Right lobe of liver (tissue), 6 donors: ENCODE results near the gene MAML3. TPM values are rescaled to one million over a fixed set of nuclear protein-coding genes. Genes with fewer than 3 reads are reported as not detected.
A peak's percentile ranks its signal among the peaks of the same experiment; 100 is the strongest.

Experiments
- ATAC-seq, 4 donors: fragments of 200-7000 bp; cut with Tn5 transposase; one replicate each; pipeline ENCODE4 v1.9.1; 2020; ENCODE audit warnings: mild to moderate bottlenecking in 4 of 4, moderate library complexity in 4 of 4
- DNase-seq, 3 donors: peaks; one replicate each; pipeline ENCODE4 v3.0.0-alpha.2; 2020
- H3K27ac ChIP-seq, 3 donors: fragments of 200-600 bp; one replicate each; pipeline ENCODE4 v1.8.0; 2022
- H3K27me3 ChIP-seq, 2 donors: fragments of 200-600 bp; one replicate each; pipeline ENCODE4 v1.8.0; 2022
- H3K36me3 ChIP-seq, 4 donors: fragments of 200-600 bp; sonication (generic) in 1 of 4; one replicate each; pipeline versions ENCODE4 v1.5.1 to v1.8.0; 2017 to 2022; ENCODE audit warnings: control low read depth in 1 of 4
- H3K4me1 ChIP-seq, 4 donors: fragments of 200-600 bp; sonication (generic) in 1 of 4; one replicate each; pipeline versions ENCODE4 v1.5.1 to v1.8.0; 2017 to 2022; ENCODE audit warnings: control low read depth in 1 of 4
- H3K4me3 ChIP-seq, 3 donors: fragments of 200-600 bp; one replicate each; pipeline ENCODE4 v1.8.0; 2022
- H3K9me3 ChIP-seq, 4 donors: fragments of 200-600 bp; sonication (generic) in 1 of 4; one replicate each; pipeline versions ENCODE4 v1.5.1 to v1.8.0; 2017 to 2022; ENCODE audit warnings: control low read depth in 1 of 4
- CTCF ChIP-seq, 4 donors: fragments of 200-600 bp in 3 of 4; fragments of 450-650 bp in 1 of 4; IDR thresholded peaks; one replicate each; pipeline versions ENCODE4 v1.5.1 to v1.8.0; 2016 to 2022; ENCODE audit warnings: antibody characterized with exemption in 4 of 4, mild to moderate bottlenecking in 2 of 4
- POLR2A ChIP-seq: fragments of 450-650 bp; IDR thresholded peaks from one replicate; pipeline ENCODE4 v1.6.1; 2017; ENCODE audit warnings: antibody characterized with exemption, mild to moderate bottlenecking
- WGBS: methylation state at CpG from one replicate; pipeline ENCODE4 v1.1.6; 2018; ENCODE audit warnings: low coverage, low lambda C conversion rate; ENCODE audit not compliant: insufficient coverage; ENCODE audit errors: missing lambda C conversion rate; 5-methylcytosine and 5-hydroxymethylcytosine counted together
- intact Hi-C, 2 donors: fragments of 100-400 bp; cut with DNase I; formaldehyde crosslinking; loops; one replicate each; pipeline versions ENCODE4 v1.11.2 to v1.14.1; 2022
- total RNA-seq, 6 experiments: library from RNA; depleted of rRNA in 2 of 6; stranded (reverse); fragments of >200 nt in 2 of 6; fragmentation: NEBNext Ultra II Directional in 3 of 6; extraction: Animal tissue kit (Norgen Biotek cat#: 25700) in 3 of 6; gene quantifications; one replicate each; pipeline versions ENCODE4 v1.1.0 to v1.2.4, GENCODE V29; 2016 to 2023
- donor health status: DM: no; HTN: yes; CAD: no.
- donor health status: DM: no; HTN: no; CAD: no.
- donor health status: DM: no; HTN: no; CAD: no.
- donor health status: DM: no; HTN: yes; CAD: no.
- donor health status: DM: no; HTN: yes; CAD: no.

MAML3 gene
- total RNA-seq, 6 experiments from 2014 or later: 2.6 to 7.8 (median 5.0) TPM

DNA sequence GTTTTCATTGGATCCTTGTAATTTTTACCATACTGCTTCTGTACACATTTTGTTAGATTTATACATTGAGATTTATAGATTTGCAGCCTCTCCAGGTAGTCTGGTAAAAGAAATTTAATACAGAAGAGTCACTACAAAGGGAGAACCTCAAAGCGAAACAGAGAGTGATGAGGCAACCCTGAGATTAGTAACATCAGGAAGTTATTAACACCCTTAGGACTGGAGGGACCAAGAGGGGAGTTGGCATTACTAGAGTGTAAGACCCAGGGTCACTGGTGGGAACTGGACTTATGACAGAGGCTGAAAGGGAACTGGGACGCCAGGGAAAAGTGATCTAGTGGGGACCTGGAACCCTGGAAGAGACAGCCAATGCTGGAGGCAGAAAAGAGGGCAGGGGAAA is 20.6 kb upstream of the MAML3 start:
- intact Hi-C loops: no loop called here
- Histone ChIP-seq H3K27ac (no peak overlapping the region), H3K4me1 (no peaks in the 10 kb centered on the region), H3K36me3 (no peaks in the 10 kb centered on the region), H3K27me3 (no peaks in the 10 kb centered on the region), H3K9me3 (no peaks in the 10 kb centered on the region), H3K4me3 (no peak overlapping the region)
- WGBS: 73% methylated on average over 2 of the region's 2 CpGs
- TF ChIP-seq CTCF (IDR thresholded peaks at IDR 0.05) (no peak), POLR2A (no peak)
- no peak for ATAC-seq
- DNase-seq: no peak

DNA sequence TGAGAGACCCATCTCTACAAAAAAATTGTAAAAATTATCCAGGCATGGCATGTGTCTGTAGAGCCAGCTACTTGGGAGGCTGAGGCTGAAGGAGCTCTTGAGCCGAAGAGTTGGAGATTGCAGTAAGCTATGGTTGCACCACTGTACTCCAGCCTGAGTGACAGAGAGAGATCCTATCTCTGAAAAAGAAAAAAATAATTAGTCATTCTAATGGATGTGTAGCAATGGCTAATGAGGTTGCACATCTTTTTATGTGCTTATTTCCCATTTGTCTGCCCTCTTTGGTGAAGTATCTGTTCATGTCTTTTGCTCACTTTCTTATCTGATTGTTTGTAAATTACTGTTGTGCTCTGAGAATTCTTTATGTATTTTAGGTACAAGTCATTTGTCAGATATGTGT is 19.0 kb upstream of the MAML3 start:
- Histone ChIP-seq H3K9me3 (no peaks in the 10 kb centered on the region), H3K27me3 (no peaks in the 10 kb centered on the region), H3K36me3 (no peaks in the 10 kb centered on the region), H3K27ac (no peak overlapping the region), H3K4me3 (no peak overlapping the region), H3K4me1 (no peaks in the 10 kb centered on the region)
- 92% methylated on average over 1 of the region's 1 CpG for WGBS
- ATAC-seq (no peak), DNase-seq (no peak)
- intact Hi-C loops: no loop called here
- TF ChIP-seq POLR2A (no peak), CTCF (IDR thresholded peaks at IDR 0.05) (no peak)

GRCh38 chr4:140170299-140170698 is 16.3 kb upstream of the MAML3 start:
- no peaks in the 10 kb centered on the region for H3K4me1 ChIP-seq
- intact Hi-C loops: no loop called here
- DNase-seq (no peak), ATAC-seq (peak; percentile 45 to 74 (median 69))
- no peak overlapping the region for H3K4me3 ChIP-seq
- H3K27ac ChIP-seq: no peak overlapping the region
- H3K36me3 ChIP-seq: no peaks in the 10 kb centered on the region
- TF ChIP-seq POLR2A: no peak
- no peak for TF ChIP-seq CTCF (IDR thresholded peaks at IDR 0.05)
- WGBS: 73% methylated on average over 4 of the region's 4 CpGs
- H3K9me3 ChIP-seq: no peaks in the 10 kb centered on the region
- no peaks in the 10 kb centered on the region for H3K27me3 ChIP-seq

GRCh38 chr4:140168936-140169335 is 15.0 kb upstream of the MAML3 start:
- WGBS: 87% methylated on average over 5 of the region's 5 CpGs
- H3K36me3 ChIP-seq: no peaks in the 10 kb centered on the region
- intact Hi-C loops: no loop called here
- no peak for DNase-seq
- TF ChIP-seq CTCF (IDR thresholded peaks at IDR 0.05) (no peak), POLR2A (no peak)
- no peak overlapping the region for H3K4me3 ChIP-seq
- ATAC-seq: no peak
- H3K27ac ChIP-seq: no peak overlapping the region
- H3K4me1 ChIP-seq: no peaks in the 10 kb centered on the region
- no peaks in the 10 kb centered on the region for H3K9me3 ChIP-seq
- no peaks in the 10 kb centered on the region for H3K27me3 ChIP-seq

DNA sequence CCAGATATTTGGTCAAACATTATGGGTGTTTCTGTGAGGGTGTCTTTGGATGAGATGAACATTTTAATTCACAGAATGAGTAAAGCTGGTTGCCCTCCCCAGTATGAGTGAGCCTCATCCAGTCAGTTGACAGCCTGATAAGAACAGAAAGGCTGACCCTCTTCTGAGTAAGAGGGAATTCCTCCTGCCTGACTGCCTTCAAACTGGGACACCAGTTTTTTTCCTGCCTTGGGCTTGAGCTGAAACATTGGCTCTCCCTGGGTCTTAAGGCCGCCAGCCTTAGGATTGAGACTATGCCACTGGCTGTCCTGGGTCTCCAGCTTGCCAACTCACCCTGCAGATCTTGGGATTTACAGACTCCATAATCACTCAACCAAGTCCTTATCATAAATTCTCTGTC is 14.5 kb upstream of the MAML3 start:
- Histone ChIP-seq H3K4me3 (no peak overlapping the region), H3K9me3 (no peaks in the 10 kb centered on the region), H3K36me3 (no peaks in the 10 kb centered on the region), H3K4me1 (no peaks in the 10 kb centered on the region), H3K27ac (no peak overlapping the region), H3K27me3 (no peaks in the 10 kb centered on the region)
- TF ChIP-seq POLR2A: no peak
- TF ChIP-seq CTCF (IDR thresholded peaks at IDR 0.05): no peak
- intact Hi-C loops: no loop called here
- WGBS: no CpG with 5 or more reads among the region's 1 CpG
- ATAC-seq: no peak
- DNase-seq: no peak
